Bronchial epithelial cell (primary cell): ENCODE measurements around the gene SLC6A9. TPM values are rescaled to one million over a fixed set of nuclear protein-coding genes. Genes with fewer than 3 reads are reported as not detected.

Experiments
- DNase-seq: peaks from one replicate; pipeline ENCODE4 v3.0.0-alpha.2; 2010; ENCODE audit warnings: low read depth
- FAIRE-seq: peaks from 2 replicates; lab custom pipeline; 2011; peaks lifted over from hg19 to GRCh38; lab: Jason Lieb, UNC
- H3K27me3 ChIP-seq: 2 replicates; pipeline ENCODE4 v1.5.1; 2011; ENCODE audit warnings: low read length; ENCODE audit not compliant: control insufficient read depth, insufficient read depth
- H3K36me3 ChIP-seq: 2 replicates; pipeline ENCODE4 v1.5.1; 2011; ENCODE audit warnings: low read length; ENCODE audit not compliant: control insufficient read depth, insufficient read depth
- H3K4me3 ChIP-seq: 2 replicates; pipeline ENCODE4 v1.5.1; 2011; ENCODE audit warnings: mild to moderate bottlenecking, low read depth, low read length, control low read depth
- CTCF ChIP-seq: IDR thresholded peaks from 2 replicates; pipeline ENCODE4 v1.5.1; 2011; ENCODE audit warnings: mild to moderate bottlenecking, moderate library complexity, low read length, control low read depth, inconsistent platforms; ENCODE audit not compliant: insufficient read depth, severe bottlenecking
- total RNA-seq: library from RNA; depleted of rRNA; stranded (reverse); fragments of >200 nt; gene quantifications from 2 replicates; pipeline ENCODE4 v1.2.1, GENCODE V29; 2014

SLC6A9 gene
- total RNA-seq, 1 donor from 2014 or later = 13.4 TPM

DNA sequence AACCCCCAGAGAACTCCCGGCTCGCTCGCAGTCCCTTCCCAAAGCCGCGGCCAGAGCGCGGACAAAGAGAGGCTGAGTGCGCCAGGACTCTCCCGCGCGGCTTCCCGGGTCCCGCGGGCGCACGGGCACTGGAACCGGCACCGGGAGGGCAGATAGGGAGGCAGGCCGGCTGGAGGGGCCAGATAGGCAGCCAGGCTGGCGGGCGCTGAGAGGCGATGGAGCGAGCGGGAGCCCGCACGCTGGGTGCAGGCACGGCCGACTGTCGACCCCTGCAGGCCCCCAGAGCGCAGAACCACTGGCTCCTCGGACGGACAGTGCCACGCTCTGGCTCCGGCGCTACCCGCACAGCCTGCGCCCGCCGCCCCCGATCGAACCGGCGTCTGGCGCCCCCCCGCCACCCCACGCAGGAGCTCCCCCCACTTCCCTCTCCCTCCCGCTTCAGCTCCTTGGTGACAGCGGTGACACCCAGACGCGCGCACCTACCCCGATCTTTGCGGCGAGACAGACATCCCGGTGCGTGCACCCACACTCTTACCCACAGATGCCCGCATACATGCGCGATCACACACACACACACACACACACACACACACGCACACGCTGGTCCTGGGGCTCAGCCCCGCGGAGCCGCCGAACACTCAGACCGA lies 534 bp downstream of the SLC6A9 start:
- Histone ChIP-seq H3K27me3 (no peaks in the 10 kb centered on the region), H3K36me3 (peaks cover 1% of the 10 kb centered on the region), H3K4me3 (peak overlapping the region; percentile 88)
- FAIRE-seq (no peak), DNase-seq (no peak)
- peak; percentile 16 for TF ChIP-seq CTCF

GRCh38 chr1:44029911-44030604 lies 1.2 kb downstream of the SLC6A9 start:
- peak; percentile 76 for DNase-seq
- no peaks in the 10 kb centered on the region for H3K27me3 ChIP-seq
- peaks cover 1% of the 10 kb centered on the region for H3K36me3 ChIP-seq
- FAIRE-seq = no peak
- TF ChIP-seq CTCF = no peak
- H3K4me3 ChIP-seq = peak overlapping the region; percentile 88

- Histone ChIP-seq H3K36me3 (peaks cover 1% of the 10 kb centered on the region), H3K27me3 (no peaks in the 10 kb centered on the region), H3K4me3 (peak overlapping the region; percentile 88)
- DNase-seq = no peak
- no peak for TF ChIP-seq CTCF
- FAIRE-seq = no peak
These were observed 1.9 kb downstream of the SLC6A9 start for GRCh38 chr1:44029260-44029910.

- H3K36me3 ChIP-seq = peaks cover 12% of the 10 kb centered on the region
- TF ChIP-seq CTCF = no peak
- no peak overlapping the region for H3K4me3 ChIP-seq
- H3K27me3 ChIP-seq = no peaks in the 10 kb centered on the region
- FAIRE-seq = no peak
- no peak for DNase-seq
These were observed 3.9 kb downstream of the SLC6A9 start for GRCh38 chr1:44027320-44027719.

GRCh38 chr1:44025816-44026215 lies 5.4 kb downstream of the SLC6A9 start:
- no peak for TF ChIP-seq CTCF
- H3K36me3 ChIP-seq = peaks cover 21% of the 10 kb centered on the region
- H3K27me3 ChIP-seq = no peaks in the 10 kb centered on the region
- no peak for FAIRE-seq
- peak; percentile 44 for DNase-seq
- no peak overlapping the region for H3K4me3 ChIP-seq
